SK-N-SH treated with all-trans-retinoic acid at 6 μM for 48 hours (cell line): ENCODE data around the gene SAPCD2.
"Not testable (repeated sequence)": the region's sequence is repeated elsewhere in the genome, so short reads cannot be mapped to it uniquely, and the experiment has no call there.

ENCODE experiments used
- ATAC-seq: fragments of 200-7000 bp; cut with Tn5 transposase; 3 replicates; pipeline ENCODE4 v1.9.1; 2020; ENCODE audit warnings: mild to moderate bottlenecking, moderate library complexity
- ARNTL ChIP-seq: fragments of 450-650 bp; formaldehyde crosslinking; IDR thresholded peaks from 2 replicates; pipeline ENCODE4 v1.5.0; 2020; ENCODE audit warnings: low read depth, mild to moderate bottlenecking, moderate library complexity, borderline replicate concordance
- CREB5 ChIP-seq: fragments of 250-450 bp; sonication (Bioruptor Pico); IDR thresholded peaks from 2 replicates; pipeline ENCODE4 v1.5.1; 2020; ENCODE audit warnings: low read depth, mild to moderate bottlenecking, moderate library complexity
- CSDC2 ChIP-seq: fragments of 250-450 bp; sonication (Bioruptor Pico); IDR thresholded peaks from 2 replicates; pipeline ENCODE4 v1.5.0; 2020; ENCODE audit warnings: mild to moderate bottlenecking, moderate library complexity
- CSRNP3 ChIP-seq: fragments of 250-450 bp; sonication (Bioruptor Pico); IDR thresholded peaks from 2 replicates; pipeline ENCODE4 v1.5.1; 2021; ENCODE audit warnings: mild to moderate bottlenecking, moderate library complexity
- ESRRG ChIP-seq: fragments of 250-450 bp; sonication (Bioruptor Pico); IDR thresholded peaks from 2 replicates; pipeline ENCODE4 v1.6.1; 2021; ENCODE audit warnings: mild to moderate bottlenecking
- GLIS3 ChIP-seq: fragments of 250-450 bp; sonication (Bioruptor Pico); IDR thresholded peaks from 2 replicates; pipeline ENCODE4 v1.5.0; 2020; ENCODE audit warnings: mild to moderate bottlenecking, moderate library complexity
- ISL1 ChIP-seq: fragments of 250-450 bp; sonication (Bioruptor Pico); IDR thresholded peaks from 2 replicates; pipeline ENCODE4 v2.1.2; 2022; ENCODE audit warnings: mild to moderate bottlenecking, moderate library complexity
- OSR1 ChIP-seq: fragments of 250-450 bp; sonication (Bioruptor Pico); IDR thresholded peaks from 2 replicates; pipeline ENCODE4 v1.8.0; 2022; ENCODE audit warnings: moderate library complexity, mild to moderate bottlenecking, inconsistent platforms
- PATZ1 ChIP-seq: fragments of 250-450 bp; sonication (Bioruptor Pico); IDR thresholded peaks from 2 replicates; pipeline ENCODE4 v1.8.0; 2020; ENCODE audit warnings: mild to moderate bottlenecking, moderate library complexity, borderline replicate concordance
- PPARA ChIP-seq: fragments of 250-450 bp; sonication (Bioruptor Pico); IDR thresholded peaks from 2 replicates; pipeline ENCODE4 v1.5.0; 2020; ENCODE audit warnings: mild to moderate bottlenecking, borderline replicate concordance
- RARB ChIP-seq: fragments of 250-450 bp; sonication (Bioruptor Pico); IDR thresholded peaks from 2 replicates; pipeline ENCODE4 v1.8.0; 2021; ENCODE audit warnings: mild to moderate bottlenecking, moderate library complexity
- SNAI2 ChIP-seq: fragments of 250-450 bp; sonication (Bioruptor Pico); IDR thresholded peaks from 2 replicates; pipeline ENCODE4 v1.5.0; 2020; ENCODE audit warnings: mild to moderate bottlenecking, moderate library complexity
- TCF4 ChIP-seq: fragments of 250-450 bp; sonication (Bioruptor Pico); IDR thresholded peaks from 2 replicates; pipeline ENCODE4 v1.8.0; 2021; ENCODE audit warnings: mild to moderate bottlenecking, moderate library complexity, borderline replicate concordance
- TOX ChIP-seq: fragments of 250-450 bp; sonication (Bioruptor Pico); IDR thresholded peaks from 2 replicates; pipeline ENCODE4 v1.8.0; 2021; ENCODE audit warnings: mild to moderate bottlenecking, moderate library complexity, borderline replicate concordance
- TSHZ2 ChIP-seq: fragments of 250-450 bp; sonication (Bioruptor Pico); IDR thresholded peaks from 2 replicates; pipeline ENCODE4 v1.5.0; 2020; ENCODE audit warnings: mild to moderate bottlenecking, moderate library complexity
- ZC3H10 ChIP-seq: fragments of 250-450 bp; sonication (Bioruptor Pico); IDR thresholded peaks from 2 replicates; pipeline ENCODE4 v1.5.1; 2021; ENCODE audit warnings: mild to moderate bottlenecking, moderate library complexity
- ZFP3 ChIP-seq: fragments of 250-450 bp; sonication (Bioruptor Pico); IDR thresholded peaks from 2 replicates; pipeline ENCODE4 v1.5.0; 2020; ENCODE audit warnings: mild to moderate bottlenecking, moderate library complexity
- ZFP30 ChIP-seq: fragments of 450-650 bp; formaldehyde crosslinking; IDR thresholded peaks from 2 replicates; pipeline ENCODE4 v1.5.0; 2022; ENCODE audit warnings: mild to moderate bottlenecking, moderate library complexity
- ZNF565 ChIP-seq: fragments of 450-650 bp; formaldehyde crosslinking; conservative IDR thresholded peaks from 2 replicates; pipeline ENCODE4 v1.5.0; 2020; ENCODE audit warnings: low read depth, mild to moderate bottlenecking, moderate library complexity
- ZNF70 ChIP-seq: fragments of 450-650 bp; formaldehyde crosslinking; IDR thresholded peaks from 2 replicates; pipeline ENCODE4 v1.5.0; 2020; ENCODE audit warnings: mild to moderate bottlenecking, moderate library complexity
- ZNF8 ChIP-seq: fragments of 450-650 bp; formaldehyde crosslinking; IDR thresholded peaks from 2 replicates; pipeline ENCODE4 v1.5.0; 2020; ENCODE audit warnings: mild to moderate bottlenecking, moderate library complexity

Gene SAPCD2

GRCh38 chr9:137063311-137064026, 6.9 kb downstream of the SAPCD2 start:
- TF ChIP-seq OSR1 (CRISPR knock-in tag) (no peak), ARNTL (CRISPR knock-in tag) (no peak), ZNF565 (no peak), CSDC2 (CRISPR knock-in tag) (no peak), TSHZ2 (CRISPR knock-in tag) (no peak), ZFP3 (CRISPR knock-in tag) (no peak), ZNF70 (CRISPR knock-in tag) (no peak), ESRRG (CRISPR knock-in tag) (no peak), CREB5 (no peak), SNAI2 (CRISPR knock-in tag) (no peak), PPARA (CRISPR knock-in tag) (no peak), ZC3H10 (CRISPR knock-in tag) (no peak)
- no peak; the same call in 2 of the 3 replicates for ATAC-seq

GRCh38 chr9:137062798-137063197, 7.6 kb downstream of the SAPCD2 start:
- not testable (repeated sequence) for ATAC-seq

- ATAC-seq: no peak
- TF ChIP-seq ZNF565 (no peak), PATZ1 (CRISPR knock-in tag) (no peak), ZNF8 (CRISPR knock-in tag) (no peak), ISL1 (CRISPR knock-in tag) (no peak), GLIS3 (no peak), ZNF70 (CRISPR knock-in tag) (no peak), ESRRG (CRISPR knock-in tag) (no peak), PPARA (CRISPR knock-in tag) (no peak), SNAI2 (CRISPR knock-in tag) (no peak)
Measured at GRCh38 chr9:137062384-137062783, 8.0 kb downstream of the SAPCD2 start.

- TF ChIP-seq OSR1 (CRISPR knock-in tag) (no peak), ZFP3 (CRISPR knock-in tag) (no peak)
- TF ChIP-seq, all 23 proteins: peak for 0
- no peak for ATAC-seq
Measured at GRCh38 chr9:137058521-137059234, 11.7 kb downstream of the SAPCD2 start.

- no peak for ATAC-seq
- TF ChIP-seq ZC3H10 (CRISPR knock-in tag) (no peak), ZFP30 (no peak), CSRNP3 (CRISPR knock-in tag) (no peak), SNAI2 (CRISPR knock-in tag) (no peak), TCF4 (CRISPR knock-in tag) (no peak), TOX (CRISPR knock-in tag) (no peak), CSDC2 (CRISPR knock-in tag) (no peak), PATZ1 (CRISPR knock-in tag) (no peak), RARB (CRISPR knock-in tag) (no peak), ARNTL (CRISPR knock-in tag) (no peak), TSHZ2 (CRISPR knock-in tag) (no peak)
Measured at GRCh38 chr9:137057545-137057944, 12.8 kb downstream of the SAPCD2 start.
